ENCODE data around the gene HDLBP.

The HDLBP gene

GRCh38 chr2:241244368-241244767 lies 71.1 kb downstream of the HDLBP start:
- Histone ChIP-seq H3K36me3 (ENCODE audit: control insufficient read depth in 5 of 5, insufficient read depth in 5 of 5, low read length in 5 of 5) (peaks cover 34 to 98% (median 95%) of the 10 kb centered on the region in 5 donors), H3K4me3 (ENCODE audit: low read depth in 1 of 5, low read length in 5 of 5) (no peak overlapping the region), H3K27ac (ENCODE audit: low read depth, low read length) (no peak overlapping the region), H3K27me3 (ENCODE audit: control insufficient read depth in 5 of 5, insufficient read depth in 4 of 5, low read length in 5 of 5) (no peaks in the 10 kb centered on the region), H3K9ac (ENCODE audit: low read length in 5 of 5) (no peak overlapping the region), H3K9me3 (ENCODE audit: control insufficient read depth in 5 of 5, low read length in 5 of 5) (no peaks in the 10 kb centered on the region), H3K4me1 (ENCODE audit: control insufficient read depth in 5 of 5, insufficient read depth in 5 of 5, low read length in 5 of 5) (no peaks in the 10 kb centered on the region)

GRCh38 chr2:241242306-241242705 lies 73.2 kb downstream of the HDLBP start:
- H3K27ac ChIP-seq (ENCODE audit: low read depth, low read length), result no peak overlapping the region
- no peaks in the 10 kb centered on the region for H3K9me3 ChIP-seq (ENCODE audit: control insufficient read depth in 5 of 5, low read length in 5 of 5)
- peaks cover 35 to 98% (median 95%) of the 10 kb centered on the region in 5 donors for H3K36me3 ChIP-seq (ENCODE audit: control insufficient read depth in 5 of 5, insufficient read depth in 5 of 5, low read length in 5 of 5)
- no peak overlapping the region for H3K9ac ChIP-seq (ENCODE audit: low read length in 5 of 5)
- H3K4me3 ChIP-seq (ENCODE audit: low read depth in 1 of 5, low read length in 5 of 5), result no peak overlapping the region
- H3K27me3 ChIP-seq (ENCODE audit: control insufficient read depth in 5 of 5, insufficient read depth in 4 of 5, low read length in 5 of 5), result no peaks in the 10 kb centered on the region
- no peaks in the 10 kb centered on the region for H3K4me1 ChIP-seq (ENCODE audit: control insufficient read depth in 5 of 5, insufficient read depth in 5 of 5, low read length in 5 of 5)

- H3K27ac ChIP-seq (ENCODE audit: low read depth, low read length), result no peak overlapping the region
- peaks cover 30 to 98% (median 94%) of the 10 kb centered on the region in 5 donors for H3K36me3 ChIP-seq (ENCODE audit: control insufficient read depth in 5 of 5, insufficient read depth in 5 of 5, low read length in 5 of 5)
- no peaks in the 10 kb centered on the region for H3K4me1 ChIP-seq (ENCODE audit: control insufficient read depth in 5 of 5, insufficient read depth in 5 of 5, low read length in 5 of 5)
- H3K4me3 ChIP-seq (ENCODE audit: low read depth in 1 of 5, low read length in 5 of 5), result no peak overlapping the region
- H3K27me3 ChIP-seq (ENCODE audit: control insufficient read depth in 5 of 5, insufficient read depth in 4 of 5, low read length in 5 of 5), result no peaks in the 10 kb centered on the region
- H3K9me3 ChIP-seq (ENCODE audit: control insufficient read depth in 5 of 5, low read length in 5 of 5), result no peaks in the 10 kb centered on the region
- no peak overlapping the region for H3K9ac ChIP-seq (ENCODE audit: low read length in 5 of 5)
Measured at GRCh38 chr2:241241669-241242068, 73.8 kb downstream of the HDLBP start.

GRCh38 chr2:241240320-241241004 lies 75.0 kb downstream of the HDLBP start:
- H3K9ac ChIP-seq (ENCODE audit: low read length in 5 of 5), result no peak overlapping the region
- no peak overlapping the region for H3K4me3 ChIP-seq (ENCODE audit: low read depth in 1 of 5, low read length in 5 of 5)
- H3K4me1 ChIP-seq (ENCODE audit: control insufficient read depth in 5 of 5, insufficient read depth in 5 of 5, low read length in 5 of 5), result no peaks in the 10 kb centered on the region
- H3K27me3 ChIP-seq (ENCODE audit: control insufficient read depth in 5 of 5, insufficient read depth in 4 of 5, low read length in 5 of 5), result no peaks in the 10 kb centered on the region
- H3K27ac ChIP-seq (ENCODE audit: low read depth, low read length), result no peak overlapping the region
- H3K9me3 ChIP-seq (ENCODE audit: control insufficient read depth in 5 of 5, low read length in 5 of 5), result no peaks in the 10 kb centered on the region
- H3K36me3 ChIP-seq (ENCODE audit: control insufficient read depth in 5 of 5, insufficient read depth in 5 of 5, low read length in 5 of 5), result peaks cover 26 to 98% (median 94%) of the 10 kb centered on the region in 5 donors

GRCh38 chr2:241239552-241240202 lies 75.8 kb downstream of the HDLBP start:
- H3K27me3 ChIP-seq (ENCODE audit: control insufficient read depth in 5 of 5, insufficient read depth in 4 of 5, low read length in 5 of 5), result no peaks in the 10 kb centered on the region
- peaks cover 0 to 2% (median 0%) of the 10 kb centered on the region in 5 donors for H3K4me1 ChIP-seq (ENCODE audit: control insufficient read depth in 5 of 5, insufficient read depth in 5 of 5, low read length in 5 of 5)
- no peak overlapping the region for H3K27ac ChIP-seq (ENCODE audit: low read depth, low read length)
- no peak overlapping the region for H3K4me3 ChIP-seq (ENCODE audit: low read depth in 1 of 5, low read length in 5 of 5)
- peaks cover 26 to 98% (median 95%) of the 10 kb centered on the region in 5 donors for H3K36me3 ChIP-seq (ENCODE audit: control insufficient read depth in 5 of 5, insufficient read depth in 5 of 5, low read length in 5 of 5)
- H3K9ac ChIP-seq (ENCODE audit: low read length in 5 of 5), result no peak overlapping the region
- no peaks in the 10 kb centered on the region for H3K9me3 ChIP-seq (ENCODE audit: control insufficient read depth in 5 of 5, low read length in 5 of 5)

- Histone ChIP-seq H3K27ac (ENCODE audit: low read depth, low read length) (no peak overlapping the region), H3K9me3 (ENCODE audit: control insufficient read depth in 5 of 5, low read length in 5 of 5) (no peaks in the 10 kb centered on the region), H3K4me3 (ENCODE audit: low read depth in 1 of 5, low read length in 5 of 5) (no peak overlapping the region), H3K4me1 (ENCODE audit: control insufficient read depth in 5 of 5, insufficient read depth in 5 of 5, low read length in 5 of 5) (peaks cover 0 to 6% (median 2%) of the 10 kb centered on the region in 5 donors), H3K9ac (ENCODE audit: low read length in 5 of 5) (no peak overlapping the region), H3K27me3 (ENCODE audit: control insufficient read depth in 5 of 5, insufficient read depth in 4 of 5, low read length in 5 of 5) (no peaks in the 10 kb centered on the region), H3K36me3 (ENCODE audit: control insufficient read depth in 5 of 5, insufficient read depth in 5 of 5, low read length in 5 of 5) (peaks cover 19 to 98% (median 95%) of the 10 kb centered on the region in 5 donors)
Measured at GRCh38 chr2:241238693-241239198, 76.7 kb downstream of the HDLBP start.

GRCh38 chr2:241237949-241238371 lies 77.5 kb downstream of the HDLBP start:
- H3K36me3 ChIP-seq (ENCODE audit: control insufficient read depth in 5 of 5, insufficient read depth in 5 of 5, low read length in 5 of 5), result peaks cover 17 to 98% (median 95%) of the 10 kb centered on the region in 5 donors
- H3K4me1 ChIP-seq (ENCODE audit: control insufficient read depth in 5 of 5, insufficient read depth in 5 of 5, low read length in 5 of 5), result peaks cover 4 to 14% (median 9%) of the 10 kb centered on the region in 5 donors
- no peak overlapping the region for H3K27ac ChIP-seq (ENCODE audit: low read depth, low read length)
- H3K4me3 ChIP-seq (ENCODE audit: low read depth in 1 of 5, low read length in 5 of 5), result no peak overlapping the region
- H3K27me3 ChIP-seq (ENCODE audit: control insufficient read depth in 5 of 5, insufficient read depth in 4 of 5, low read length in 5 of 5), result no peaks in the 10 kb centered on the region
- H3K9ac ChIP-seq (ENCODE audit: low read length in 5 of 5), result no peak overlapping the region
- no peaks in the 10 kb centered on the region for H3K9me3 ChIP-seq (ENCODE audit: control insufficient read depth in 5 of 5, low read length in 5 of 5)

- Histone ChIP-seq H3K4me3 (ENCODE audit: low read depth in 1 of 5, low read length in 5 of 5) (no peak overlapping the region), H3K27me3 (ENCODE audit: control insufficient read depth in 5 of 5, insufficient read depth in 4 of 5, low read length in 5 of 5) (no peaks in the 10 kb centered on the region), H3K27ac (ENCODE audit: low read depth, low read length) (no peak overlapping the region), H3K9ac (ENCODE audit: low read length in 5 of 5) (no peak overlapping the region), H3K9me3 (ENCODE audit: control insufficient read depth in 5 of 5, low read length in 5 of 5) (no peaks in the 10 kb centered on the region), H3K4me1 (ENCODE audit: control insufficient read depth in 5 of 5, insufficient read depth in 5 of 5, low read length in 5 of 5) (peaks cover 4 to 16% (median 14%) of the 10 kb centered on the region in 5 donors), H3K36me3 (ENCODE audit: control insufficient read depth in 5 of 5, insufficient read depth in 5 of 5, low read length in 5 of 5) (peaks cover 16 to 98% (median 91%) of the 10 kb centered on the region in 5 donors)
Measured at GRCh38 chr2:241237047-241237446, 78.4 kb downstream of the HDLBP start.

- Histone ChIP-seq H3K27me3 (ENCODE audit: control insufficient read depth in 5 of 5, insufficient read depth in 4 of 5, low read length in 5 of 5) (no peaks in the 10 kb centered on the region), H3K36me3 (ENCODE audit: control insufficient read depth in 5 of 5, insufficient read depth in 5 of 5, low read length in 5 of 5) (peaks cover 10 to 100% (median 94%) of the 10 kb centered on the region in 5 donors), H3K27ac (ENCODE audit: low read depth, low read length) (no peak overlapping the region), H3K4me3 (ENCODE audit: low read depth in 1 of 5, low read length in 5 of 5) (no peak overlapping the region), H3K4me1 (ENCODE audit: control insufficient read depth in 5 of 5, insufficient read depth in 5 of 5, low read length in 5 of 5) (peaks cover 4 to 24% (median 14%) of the 10 kb centered on the region in 5 donors), H3K9ac (ENCODE audit: low read length in 5 of 5) (peak overlapping the region in 1 of 5 donors; percentile 9), H3K9me3 (ENCODE audit: control insufficient read depth in 5 of 5, low read length in 5 of 5) (no peaks in the 10 kb centered on the region)
Measured at GRCh38 chr2:241235859-241236593, 79.4 kb downstream of the HDLBP start.

Measured in subcutaneous abdominal adipose tissue (tissue), 5 donors.